GM12878 (cell line): Measurements from ENCODE around the gene NEMP2. TPM values are rescaled to one million over a fixed set of nuclear protein-coding genes. Genes with fewer than 3 reads are reported as not detected.

Source experiments
- BHLHE40 ChIP-seq, 2 experiments: fragments of 450-650 bp in 1 of 2; IDR thresholded peaks; 2 replicates each; pipeline ENCODE4 v1.6.1; 2011 to 2017; ENCODE audit warnings: low read depth in 2 of 2, borderline replicate concordance in 1 of 2, improper control_type of control experiment in 1 of 2, low read length in 1 of 2, mild to moderate bottlenecking in 1 of 2
- CREB1 ChIP-seq: IDR thresholded peaks from 2 replicates; pipeline ENCODE4 v1.6.1; 2012; ENCODE audit warnings: low read depth, mild to moderate bottlenecking, inconsistent platforms
- E2F8 ChIP-seq: fragments of 450-650 bp; IDR thresholded peaks from 2 replicates; pipeline ENCODE4 v1.6.1; 2018; ENCODE audit warnings: mild to moderate bottlenecking, low read depth, moderate library complexity; ENCODE audit not compliant: partially characterized antibody
- GABPA ChIP-seq: IDR thresholded peaks from 2 replicates; pipeline ENCODE4 v1.6.1; 2014; ENCODE audit warnings: antibody characterized with exemption, low read depth, mild to moderate bottlenecking, inconsistent platforms
- HDAC6 ChIP-seq: fragments of 200-600 bp; sonication (generic); IDR thresholded peaks from one replicate; pipeline ENCODE4 v1.8.0; 2017; ENCODE audit warnings: antibody characterized with exemption; ENCODE audit not compliant: unreplicated experiment
- MYC ChIP-seq: IDR thresholded peaks from 2 replicates; pipeline ENCODE4 v1.6.1; 2011; ENCODE audit warnings: mild to moderate bottlenecking, low read length, moderate library complexity, inconsistent platforms; ENCODE audit not compliant: insufficient read depth, insufficient replicate concordance, insufficient read length, severe bottlenecking
- RBBP5 ChIP-seq: fragments of 200-600 bp; sonication (generic); conservative IDR thresholded peaks from 2 replicates; pipeline ENCODE4 v1.6.1; 2016
- RUNX3 ChIP-seq: IDR thresholded peaks from 2 replicates; pipeline ENCODE4 v1.6.1; 2012; ENCODE audit warnings: low read length, inconsistent platforms
- SIX5 ChIP-seq: IDR thresholded peaks from 2 replicates; pipeline ENCODE4 v1.6.1; 2011; ENCODE audit warnings: mild to moderate bottlenecking, low read depth, low read length, moderate library complexity; ENCODE audit not compliant: severe bottlenecking
- SMC3 ChIP-seq: IDR thresholded peaks from 2 replicates; pipeline ENCODE4 v1.6.1; 2011; ENCODE audit warnings: low read length, improper control_type of control experiment, borderline replicate concordance
- STAT1 ChIP-seq: fragments of 450-650 bp; conservative IDR thresholded peaks from 2 replicates; pipeline ENCODE4 v1.6.1; 2014; ENCODE audit warnings: antibody characterized with exemption, mild to moderate bottlenecking
- USF1 ChIP-seq: IDR thresholded peaks from 2 replicates; pipeline ENCODE4 v1.6.1; 2011; ENCODE audit warnings: borderline replicate concordance, low read depth, mild to moderate bottlenecking, moderate library complexity, mixed read lengths, low read length; ENCODE audit not compliant: insufficient read depth; ENCODE audit errors: extremely low read length
- ZBTB40 ChIP-seq: fragments of 450-650 bp; IDR thresholded peaks from 2 replicates; pipeline ENCODE4 v1.6.1; 2016; ENCODE audit warnings: mild to moderate bottlenecking, moderate library complexity, borderline replicate concordance
- ZNF384 ChIP-seq: IDR thresholded peaks from 2 replicates; pipeline ENCODE4 v1.6.1; 2012; ENCODE audit warnings: low read depth, mild to moderate bottlenecking, low read length, improper control_type of control experiment, borderline replicate concordance
- ZNF592 ChIP-seq: fragments of 450-650 bp; IDR thresholded peaks from 2 replicates; pipeline ENCODE4 v1.6.1; 2017; ENCODE audit warnings: mild to moderate bottlenecking, moderate library complexity
- polyA plus RNA-seq, 11 experiments: library from polyadenylated mRNA; depleted of rRNA in 4 of 11; unstranded in 6 of 11; stranded (reverse) in 5 of 11; fragments of >200 nt; fragmentation: Nextera tagmentation in 4 of 11; fragmentation: Illumina TruSeq in 1 of 11; extraction: Ambion mirVana in 4 of 11; extraction: Trizol in 1 of 11; gene quantifications; 1 replicate in 1 of 11; 2 replicates in 10 of 11; pipeline versions ENCODE4 v1.2.1 to v1.2.3, GENCODE V29; 2011 to 2016; ENCODE audit warnings: inconsistent platforms in 2 of 11, missing spikeins in 2 of 11, low read depth in 1 of 11
- total RNA-seq, 4 experiments: library from RNA; depleted of rRNA in 3 of 4; stranded (reverse); fragments of >200 nt in 3 of 4; fragmentation: Illumina TruSeq in 1 of 4; extraction: Trizol in 1 of 4; gene quantifications; 2 replicates each; pipeline versions ENCODE4 v1.2.1 to v1.2.3, GENCODE V29; 2013 to 2021

Gene NEMP2
- total and polyA plus RNA-seq, 10 of the 15 experiments (the other 5 are each of a cell fraction or from before 2014, with no cell fraction given), result 2.3 to 14.0 (median 8.1) TPM

GRCh38 chr2:190534310-190535120 lies at the start of gene NEMP2 (continued):
- TF ChIP-seq BHLHE40 (IDR thresholded peaks at IDR 0.05; ENCODE audit: borderline replicate concordance in 1 of 2, low read depth in 2 of 2, low read length in 1 of 2) (peak; percentile 48 to 95; a peak in 3 of 4 replicates), STAT1 (no peak; the same call in 1 of the 2 replicates), RBBP5 (peak; percentile 85; the same call in 1 of the 2 replicates), SMC3 (peak; percentile 6; the same call in 1 of the 2 replicates), USF1 (no peak), ZNF592 (0 out of 2 replicates have a peak, but pooled peaks have one; percentile 25), ZNF384 (no peak), RUNX3 (peak; percentile 33; the same call in 1 of the 2 replicates), E2F8 (no peak), HDAC6 (no peak), SIX5 (no peak), CREB1 (no peak; the same call in 1 of the 2 replicates), ZBTB40 (no peak), GABPA (no peak), MYC (peak; percentile 56)
